ENCODE results near the gene ATRAID. TPM values are rescaled to one million over a fixed set of nuclear protein-coding genes. Genes with fewer than 3 reads are reported as not detected.
"Not testable (repeated sequence)": the region's sequence is repeated elsewhere in the genome, so short reads cannot be mapped to it uniquely, and the experiment has no call there.

ATRAID gene, protein sequence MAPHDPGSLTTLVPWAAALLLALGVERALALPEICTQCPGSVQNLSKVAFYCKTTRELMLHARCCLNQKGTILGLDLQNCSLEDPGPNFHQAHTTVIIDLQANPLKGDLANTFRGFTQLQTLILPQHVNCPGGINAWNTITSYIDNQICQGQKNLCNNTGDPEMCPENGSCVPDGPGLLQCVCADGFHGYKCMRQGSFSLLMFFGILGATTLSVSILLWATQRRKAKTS
- total RNA-seq, result 92.1 TPM

DNA sequence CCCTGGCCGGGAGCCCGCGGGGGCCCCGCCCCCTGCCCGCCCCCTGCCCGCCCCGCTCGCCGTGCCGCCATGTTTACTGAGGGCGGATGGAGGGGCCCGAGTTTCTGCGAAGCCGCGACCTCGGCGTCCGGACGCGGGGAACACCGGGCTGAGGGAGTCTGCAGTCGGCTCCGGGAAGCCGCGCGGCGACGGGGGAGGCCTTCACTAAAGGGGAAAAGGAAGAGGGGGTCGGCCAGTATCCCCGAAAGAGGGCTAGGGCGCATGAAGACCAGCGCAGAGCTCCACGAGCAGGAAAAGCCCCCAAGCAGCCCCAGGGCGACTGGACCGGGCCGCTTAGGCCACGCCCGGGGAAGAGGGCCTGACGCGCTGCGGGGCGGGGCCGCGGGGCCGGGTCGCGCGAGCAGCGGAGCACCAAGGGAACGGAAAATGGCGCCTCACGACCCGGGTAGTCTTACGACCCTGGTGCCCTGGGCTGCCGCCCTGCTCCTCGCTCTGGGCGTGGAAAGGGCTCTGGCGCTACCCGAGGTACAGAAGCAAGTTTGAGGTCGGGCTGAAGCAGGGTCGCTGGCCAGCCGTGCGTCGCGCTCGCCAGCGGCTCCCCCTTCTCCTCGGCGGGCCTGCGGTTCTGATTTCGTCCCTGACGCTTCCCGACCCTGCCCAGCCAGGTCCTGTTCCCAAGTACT lies at the start of gene ATRAID, which contains the start of gene SLC5A6:
TSS of gene ATRAID (plus strand) at position 99 of the 683 bp plus-strand sequence. CDS start at position 427, 328 bp downstream.
TSS of gene SLC5A6 (minus strand) at position 326 of the 683 bp plus-strand sequence. CDS start 4,618 bp downstream, outside the sequence.
- intact Hi-C loops (cut with DNase I), result loop anchor here (5.0 kb wide), 1 partner anchor 875 kb away; no protein-coding TSS in a partner anchor
- ATAC-seq (peak; percentile 98), DNase-seq (ENCODE audit: low spot score) (peak; percentile 91)

DNA sequence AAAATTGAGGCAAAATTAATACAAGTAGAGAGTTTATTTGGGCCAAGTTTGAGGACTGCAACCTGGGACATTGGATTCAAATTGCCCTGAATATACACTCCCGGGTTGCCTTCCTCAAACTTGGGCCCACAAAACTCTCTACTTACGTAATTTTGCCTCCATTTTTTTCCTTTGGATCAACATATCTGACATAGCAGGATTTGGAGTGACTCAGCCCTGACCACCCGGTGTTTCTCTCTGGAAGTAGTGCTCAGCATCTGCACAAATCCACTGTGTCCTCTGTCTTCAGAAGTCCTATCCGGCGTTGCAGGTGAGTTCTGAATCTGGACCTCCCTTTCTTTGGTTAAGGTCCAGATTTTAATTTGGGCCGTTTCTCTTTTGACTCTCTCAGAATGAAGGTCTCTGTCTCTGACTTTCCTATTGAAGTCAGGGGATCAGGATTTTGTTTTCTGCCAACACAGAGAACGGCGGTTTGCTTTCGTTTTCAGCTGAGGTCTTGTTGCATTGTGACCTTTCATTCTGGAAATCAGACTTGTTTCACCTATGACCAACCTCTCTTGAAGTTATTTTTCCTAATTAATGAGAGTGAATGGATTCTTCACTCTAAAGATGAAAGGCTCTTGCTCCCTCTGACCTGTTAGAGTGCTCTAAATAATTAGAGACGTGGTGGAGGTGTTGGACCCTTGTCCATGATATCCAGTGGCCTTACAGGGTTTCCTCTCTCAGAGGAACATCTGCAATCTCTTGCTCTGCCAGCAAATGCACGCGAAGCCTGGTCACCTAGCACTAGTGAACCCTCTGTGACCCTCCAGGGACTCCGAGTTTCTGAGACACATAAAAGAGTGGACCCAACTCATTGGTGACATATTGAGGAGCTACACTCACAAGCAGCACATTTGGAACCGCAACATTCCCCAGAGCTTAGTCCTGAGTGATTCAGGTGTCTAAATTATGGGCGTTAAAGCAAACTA lies 49.4 kb upstream of the ATRAID start:
- intact Hi-C loops (cut with DNase I), result no loop called here
- peak; percentile 31 for DNase-seq (ENCODE audit: low spot score)
- no peak for ATAC-seq

DNA sequence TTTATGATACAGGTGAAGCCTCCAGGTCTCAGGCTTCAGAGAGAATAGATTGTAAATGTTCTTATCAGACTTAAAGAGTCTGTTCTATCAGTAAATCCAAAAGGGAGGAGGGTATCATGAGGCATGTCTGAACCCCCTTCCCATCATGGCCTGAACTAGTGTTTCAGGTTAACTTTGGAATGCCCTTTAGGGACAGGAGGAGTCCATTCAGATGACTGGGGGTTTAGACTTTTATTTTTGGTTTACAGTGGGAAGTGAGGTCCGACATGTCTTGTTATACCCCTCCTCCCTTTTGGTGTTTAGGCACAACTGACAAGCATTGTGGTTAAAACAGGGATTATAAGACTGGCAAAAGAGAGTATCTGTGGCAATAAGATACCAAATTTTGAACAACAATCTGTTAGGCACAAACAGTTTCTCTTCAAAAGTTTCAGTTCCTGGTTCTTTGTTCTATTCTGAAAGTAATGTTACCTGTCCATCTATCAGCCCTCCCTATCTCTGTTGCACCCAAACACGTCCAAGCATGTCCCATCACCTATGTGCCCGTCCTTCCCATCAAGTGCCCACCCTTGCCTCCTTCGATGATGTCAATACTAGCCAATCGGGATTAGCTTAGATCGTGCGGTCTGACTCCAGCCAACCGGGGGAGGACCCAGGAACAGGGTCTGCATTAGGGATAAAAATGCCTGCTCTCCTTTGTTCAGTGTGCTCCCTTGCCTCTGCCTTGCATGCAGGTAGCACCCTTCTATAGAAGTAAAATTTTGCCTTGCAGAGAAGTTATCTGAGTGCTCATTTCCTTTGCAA lies 46.7 kb upstream of the ATRAID start:
- ATAC-seq (no peak), DNase-seq (ENCODE audit: low spot score) (no peak)

DNA sequence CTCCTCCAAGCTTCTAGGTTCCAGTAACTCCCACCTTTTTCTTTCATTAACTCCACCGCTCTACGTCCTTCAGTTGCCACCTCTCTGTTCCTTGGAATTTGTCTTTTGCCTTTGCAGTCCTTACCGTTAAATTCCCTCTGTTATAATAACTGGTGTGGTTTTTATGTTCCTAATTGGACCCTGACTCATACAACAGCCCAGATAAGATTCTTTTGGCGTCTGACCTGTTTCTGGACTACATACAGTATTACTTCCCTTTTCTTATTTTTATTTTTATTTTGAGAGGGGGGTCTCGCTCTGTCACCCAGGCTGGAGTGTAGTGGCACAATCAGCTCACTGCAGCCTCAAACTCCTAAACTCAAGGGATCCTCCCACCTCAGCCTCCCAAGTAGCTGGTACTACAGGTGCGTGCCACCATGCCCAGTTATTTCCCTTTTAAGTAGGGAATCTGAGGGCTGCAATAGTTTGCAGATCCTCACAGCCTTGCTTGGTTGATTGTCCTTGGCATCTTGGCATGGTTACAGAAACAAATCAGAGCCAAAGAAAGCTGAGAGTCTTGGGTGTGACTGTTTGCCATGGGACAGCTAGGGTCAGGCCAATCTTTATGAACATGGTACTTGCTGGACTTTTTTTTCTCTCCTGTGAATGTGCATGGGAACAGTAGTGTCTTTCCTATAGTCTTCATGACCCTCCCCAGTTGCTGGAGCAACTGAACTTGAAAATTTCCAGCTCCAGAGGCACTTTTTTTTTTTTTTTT lies 41.1 kb upstream of the ATRAID start:
- ATAC-seq (no peak), DNase-seq (ENCODE audit: low spot score) (no peak)
- intact Hi-C loops (cut with DNase I), result no loop called here

More for the DNA sequence above, 46.7 kb upstream of the ATRAID start:
- intact Hi-C loops (cut with DNase I), result no loop called here

DNA sequence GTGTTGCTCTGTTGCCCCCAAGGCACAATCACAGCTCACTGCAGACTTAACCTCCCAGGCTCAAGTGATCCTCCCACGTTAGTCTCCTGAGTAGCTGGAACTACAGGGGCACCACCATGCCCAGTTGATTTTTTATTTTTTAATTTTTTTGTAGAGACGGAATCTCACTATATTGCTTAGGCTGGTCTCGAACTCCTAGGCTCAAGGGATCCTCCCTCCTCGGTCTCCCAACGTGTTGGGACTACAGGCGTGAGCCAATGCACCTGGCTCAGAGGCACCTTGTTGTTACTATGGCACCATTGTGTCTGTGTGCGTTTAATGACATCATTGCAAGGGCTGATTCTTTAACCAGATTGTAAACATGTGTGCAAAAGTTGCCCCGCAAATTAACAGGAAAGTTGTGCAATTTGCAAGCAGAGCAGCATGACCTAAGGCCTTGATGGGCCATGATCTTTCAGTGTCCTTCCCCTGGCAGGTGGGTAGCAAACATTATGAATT lies 40.4 kb upstream of the ATRAID start:
- intact Hi-C loops (cut with DNase I), result no loop called here
- no peak for ATAC-seq
- DNase-seq (ENCODE audit: low spot score), result peak; percentile 19

DNA sequence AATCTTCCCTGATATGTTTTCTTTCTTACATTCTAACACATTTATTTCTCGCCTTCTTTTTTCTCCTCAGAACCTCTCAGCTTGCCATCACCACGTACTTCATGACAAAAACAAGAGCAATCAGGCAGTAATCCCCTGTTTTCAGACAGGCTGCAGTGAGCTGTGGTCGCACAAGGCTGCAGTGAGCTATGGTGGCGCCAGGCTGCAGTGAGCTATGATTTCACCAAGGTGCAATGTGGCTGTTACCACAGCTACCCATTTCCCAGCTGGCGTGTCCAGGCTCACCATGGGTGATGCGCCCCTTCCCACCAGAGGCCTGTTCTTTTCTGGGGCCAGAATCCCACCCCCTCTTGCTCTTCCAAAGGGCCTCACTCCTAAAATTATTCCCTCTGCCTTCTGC lies 37.2 kb upstream of the ATRAID start:
- DNase-seq (ENCODE audit: low spot score) (peak; percentile 43), ATAC-seq (no peak)
- intact Hi-C loops (cut with DNase I), result no loop called here

DNA sequence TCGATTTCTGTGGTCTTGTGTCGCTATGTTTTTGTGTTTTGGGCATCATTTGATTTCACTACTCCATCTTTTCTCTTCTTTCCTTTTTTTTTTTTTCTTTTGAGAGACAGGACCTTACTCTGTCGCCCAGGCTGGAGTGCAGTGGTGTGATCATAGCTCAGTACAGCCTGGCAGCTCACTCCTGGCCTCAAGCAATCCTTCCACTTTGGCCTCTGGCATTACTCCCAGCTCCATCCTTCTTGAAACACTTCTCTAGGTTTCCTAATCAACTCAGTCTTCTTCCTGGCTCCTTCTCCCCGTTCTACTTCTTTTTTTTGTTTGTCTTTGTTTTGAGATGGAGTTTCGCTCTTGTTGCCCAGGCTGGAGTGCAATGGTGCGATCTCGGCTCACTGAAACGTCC lies 36.5 kb upstream of the ATRAID start:
- ATAC-seq, result peak; percentile 81
- DNase-seq (ENCODE audit: low spot score), result peak; percentile 58
- intact Hi-C loops (cut with DNase I), result no loop called here

DNA sequence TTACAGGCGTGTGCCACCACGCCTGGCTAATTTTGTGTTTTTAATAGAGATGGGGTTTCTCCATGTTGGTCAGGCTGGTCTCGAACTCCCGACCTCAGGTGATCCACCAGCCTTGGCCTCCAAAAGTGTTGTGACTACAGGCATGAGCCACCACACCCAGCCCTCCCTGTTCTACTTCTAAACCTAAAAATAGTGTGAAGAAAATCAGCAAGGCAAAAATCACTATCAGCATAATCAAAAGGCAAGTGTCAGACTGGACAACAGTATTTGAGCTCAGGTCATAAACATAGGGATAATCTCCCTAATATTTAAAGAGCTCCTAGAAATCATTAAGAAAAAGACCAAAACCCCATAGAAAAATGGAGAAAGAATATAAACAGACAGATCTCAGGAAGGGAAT lies 36.1 kb upstream of the ATRAID start:
- ATAC-seq; DNase-seq (ENCODE audit: low spot score); intact Hi-C loops (cut with DNase I): not testable (repeated sequence)

DNA sequence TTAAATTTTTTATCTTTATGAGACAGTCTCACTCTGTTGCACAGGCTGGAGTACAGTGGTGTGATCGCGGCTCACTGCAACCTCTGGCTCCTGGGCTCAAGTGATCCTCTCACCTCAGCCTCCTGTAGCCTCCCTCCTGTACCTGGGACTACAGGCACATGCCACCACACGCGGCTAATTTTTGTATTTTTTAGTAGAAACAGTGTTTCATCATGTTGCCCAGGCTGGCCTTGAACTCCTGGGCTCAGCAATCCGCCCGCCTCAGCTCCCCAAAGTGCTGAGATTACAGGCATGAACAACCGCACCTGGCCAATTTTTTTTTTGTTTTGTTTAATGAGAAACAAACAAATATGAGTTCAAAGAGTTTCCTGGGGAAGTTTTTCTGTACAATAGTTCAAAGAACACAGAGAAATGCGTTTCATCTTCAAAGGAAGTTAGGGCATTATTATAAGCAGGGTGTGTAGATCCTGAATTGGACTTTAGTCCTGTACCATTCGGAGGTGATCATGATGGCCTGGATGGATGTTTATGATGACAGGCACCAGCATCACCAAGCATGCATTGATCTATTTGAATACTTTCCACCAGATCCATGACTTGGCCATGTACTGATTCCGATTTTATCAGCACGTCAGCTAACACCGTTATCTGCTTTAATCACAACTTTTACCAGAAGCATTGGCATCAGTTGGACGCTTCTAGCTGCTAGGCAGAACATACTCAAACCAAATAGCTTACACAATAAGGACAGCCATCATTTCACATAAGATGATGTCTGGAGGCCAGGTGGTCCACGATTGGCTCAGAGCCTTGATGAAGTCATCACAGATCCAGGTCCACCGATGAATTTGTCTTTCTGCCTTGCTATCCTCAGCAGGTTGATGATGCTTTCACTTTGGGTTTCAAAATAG lies 34.1 kb upstream of the ATRAID start:
- intact Hi-C loops (cut with DNase I), result no loop called here
- ATAC-seq, result no peak

DNA sequence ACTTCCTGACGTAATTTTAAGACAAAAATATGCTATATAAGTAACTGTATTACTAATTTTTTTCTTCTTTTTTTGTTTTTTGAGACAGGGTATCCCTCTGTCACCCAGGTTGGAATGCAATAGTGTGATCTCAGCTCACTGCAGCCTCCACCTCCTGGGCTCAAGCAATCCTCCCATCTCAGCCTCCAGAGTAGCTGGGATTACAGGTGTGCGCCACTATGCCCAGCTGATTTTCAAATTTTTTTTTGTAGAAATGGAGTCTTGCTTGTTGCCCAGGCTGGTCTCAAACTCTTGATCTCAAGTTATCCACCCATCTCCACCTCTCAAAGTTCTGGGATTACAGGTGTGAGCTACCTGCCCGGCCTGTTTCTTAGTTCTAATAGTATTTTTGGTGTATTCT lies 33.4 kb upstream of the ATRAID start:
- no peak for ATAC-seq
- DNase-seq (ENCODE audit: low spot score), result no peak
- intact Hi-C loops (cut with DNase I), result no loop called here

More for the DNA sequence above, 34.1 kb upstream of the ATRAID start:
- DNase-seq (ENCODE audit: low spot score), result peak; percentile 34

DNA sequence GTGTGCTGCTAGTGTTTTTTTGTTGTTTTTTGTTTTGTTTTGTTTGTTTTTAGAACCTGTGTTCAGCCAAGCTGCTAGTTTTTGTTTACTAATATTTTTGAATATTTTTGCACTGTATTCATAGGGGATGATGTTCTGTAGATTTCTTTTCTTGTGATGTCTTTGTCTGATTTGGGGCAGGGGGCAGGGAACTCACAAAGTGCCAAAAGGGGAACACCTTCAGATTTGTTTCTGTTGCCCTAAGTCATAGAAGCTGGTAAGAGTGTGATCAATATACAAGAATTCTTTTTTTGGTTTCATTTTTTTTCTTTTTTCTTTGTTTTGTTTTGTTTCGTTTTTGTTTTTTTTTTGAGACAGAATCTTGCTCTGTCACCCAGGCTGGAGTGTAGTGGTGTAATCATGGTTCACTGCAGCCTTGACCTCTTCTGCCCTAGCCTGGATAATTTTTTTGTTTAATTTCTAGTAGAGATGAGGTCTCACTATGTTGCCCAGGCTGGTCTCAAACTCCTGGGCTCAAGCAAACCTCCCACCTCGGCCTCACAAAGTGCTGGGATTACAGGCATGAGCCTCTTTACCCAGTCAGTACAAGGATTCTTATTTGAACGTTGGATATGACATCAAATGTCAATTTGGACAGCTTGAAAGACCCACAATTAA lies 32.4 kb upstream of the ATRAID start:
- DNase-seq (ENCODE audit: low spot score), result peak; percentile 3
- ATAC-seq, result no peak
- intact Hi-C loops (cut with DNase I), result no loop called here

DNA sequence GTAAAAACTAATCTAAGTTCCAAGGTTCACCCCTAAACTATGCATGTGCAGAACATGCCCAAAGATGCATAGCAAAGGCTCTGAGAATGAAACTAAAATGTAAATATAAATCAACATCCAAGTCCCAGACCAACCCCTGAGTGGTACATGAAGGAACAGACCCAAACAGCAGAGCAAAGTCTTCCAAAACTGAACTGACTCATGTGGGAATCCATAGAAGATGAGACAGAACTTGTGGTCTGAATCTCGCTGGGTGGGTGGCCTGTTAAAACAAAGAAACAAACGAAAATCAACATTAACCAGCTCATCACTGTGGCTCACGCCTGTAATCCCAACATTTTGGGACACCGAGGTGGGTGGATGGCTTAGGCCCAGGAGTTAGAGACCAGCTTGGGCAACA lies 29.5 kb upstream of the ATRAID start:
- ATAC-seq (no peak), DNase-seq (ENCODE audit: low spot score) (peak; percentile 12)
- intact Hi-C loops (cut with DNase I), result no loop called here

DNA sequence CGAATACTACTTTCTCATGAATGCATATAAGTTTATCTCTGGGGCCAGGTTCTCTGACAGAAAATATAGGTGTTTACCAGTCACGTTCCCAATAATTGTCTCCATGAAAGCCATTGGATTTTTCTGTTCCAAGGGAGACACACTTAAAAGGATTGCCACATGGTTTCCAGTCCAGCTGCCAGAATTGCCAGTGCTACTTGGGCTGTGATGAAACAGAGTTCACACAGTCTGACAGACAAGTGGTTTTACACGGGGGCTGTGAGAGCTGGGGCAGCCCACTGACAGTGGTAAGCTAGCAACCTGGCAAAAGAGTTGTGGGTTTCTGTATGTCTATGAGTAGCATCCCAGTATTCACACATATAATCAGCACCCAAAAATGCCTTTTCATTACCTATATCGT lies 27.7 kb upstream of the ATRAID start:
- intact Hi-C loops (cut with DNase I), result no loop called here
- DNase-seq (ENCODE audit: low spot score) (peak; percentile 64), ATAC-seq (peak; percentile 69)

DNA sequence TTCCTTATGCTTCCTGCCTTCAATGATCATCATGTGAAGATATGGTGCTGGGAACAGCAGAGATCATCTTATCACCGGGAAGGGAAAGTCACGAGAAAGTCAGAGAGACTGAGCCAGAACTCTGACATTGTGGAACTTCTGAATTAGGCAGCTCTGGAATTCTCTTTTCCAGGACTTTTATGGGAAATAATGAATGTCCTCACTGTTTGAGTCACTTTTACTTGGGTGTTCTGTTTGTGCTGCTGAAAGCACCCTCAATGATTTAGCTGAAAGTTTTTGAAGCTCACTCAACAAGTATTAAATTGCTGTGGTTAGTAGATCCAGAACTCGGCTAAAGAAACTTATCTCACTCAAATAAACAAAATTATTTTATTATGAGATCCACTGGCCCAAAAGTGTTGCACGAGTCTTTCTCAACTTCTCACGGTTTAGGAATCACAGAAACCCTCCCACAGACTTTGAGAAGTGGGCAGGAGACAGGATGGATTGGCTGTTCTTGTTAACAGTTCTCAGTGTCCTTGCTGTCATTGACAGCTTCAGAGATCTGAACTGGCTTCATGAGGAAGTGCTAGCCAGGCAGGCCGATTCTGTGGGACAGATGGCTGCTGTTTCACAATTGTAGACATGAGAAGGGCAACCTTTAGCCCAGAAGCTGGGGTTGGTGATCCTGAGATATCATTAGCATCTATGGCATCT lies 26.4 kb upstream of the ATRAID start:
- ATAC-seq (peak; percentile 83), DNase-seq (ENCODE audit: low spot score) (peak; percentile 63)
- intact Hi-C loops (cut with DNase I), result no loop called here

DNA sequence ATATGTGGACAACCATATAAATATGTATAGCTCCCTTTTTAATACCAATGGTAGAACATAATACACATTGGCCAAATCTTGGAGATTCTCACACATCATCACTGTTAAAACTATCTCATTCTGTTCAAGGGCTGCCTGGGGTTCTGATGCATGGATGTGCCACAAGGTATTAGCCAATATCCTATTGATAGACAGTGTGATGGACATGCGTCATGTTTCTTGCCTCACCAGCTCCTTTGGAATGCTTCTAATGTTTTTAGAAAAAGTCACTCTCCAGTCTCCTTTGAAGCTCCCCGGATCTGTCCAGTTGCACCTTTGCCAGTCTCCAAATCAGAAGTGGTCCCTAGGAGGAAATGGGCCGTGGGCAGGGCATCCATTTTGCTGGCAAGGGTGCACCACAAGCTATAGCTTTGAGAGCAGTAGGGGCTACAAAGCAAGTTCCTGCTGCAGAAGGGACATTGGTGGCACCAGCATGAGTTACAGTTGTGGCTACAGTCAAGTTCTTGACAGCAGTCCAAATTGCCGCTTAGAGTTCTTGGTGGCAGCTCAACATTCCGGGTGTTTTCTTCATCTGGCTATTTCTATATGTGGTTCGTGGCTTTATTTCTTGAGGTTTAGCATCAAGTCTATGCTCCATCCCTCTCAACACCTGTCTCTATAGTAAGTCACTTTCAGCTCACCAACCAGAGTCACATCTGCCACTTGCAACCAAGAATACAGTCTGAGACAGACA lies 25.1 kb upstream of the ATRAID start:
- DNase-seq (ENCODE audit: low spot score) (peak; percentile 33), ATAC-seq (no peak)
- intact Hi-C loops (cut with DNase I), result no loop called here
